ENCODE results near the gene DNAJC8.

DNAJC8 gene

DNA sequence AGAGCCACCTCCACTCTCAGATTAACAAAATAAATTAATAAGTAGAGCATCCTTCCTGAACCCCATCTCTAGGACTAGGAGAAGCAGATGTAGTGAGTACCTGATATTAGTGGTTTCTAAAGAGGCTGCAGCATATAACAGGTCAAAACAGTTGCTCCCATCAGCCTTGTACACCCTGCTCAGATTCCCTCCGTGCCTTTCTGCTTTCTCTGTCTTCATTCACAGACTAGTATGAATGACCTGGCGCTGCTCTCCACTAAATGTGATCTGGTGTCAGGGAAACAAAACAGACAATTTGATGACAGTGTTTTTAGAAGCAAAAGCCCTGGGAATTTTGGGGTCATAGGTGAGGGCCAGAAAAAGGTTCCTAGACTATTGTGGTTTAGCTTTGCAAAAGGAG lies 34.8 kb upstream of the DNAJC8 start:
- Histone ChIP-seq H3F3A (ENCODE audit: control insufficient read depth, insufficient read depth) (0 out of 2 replicates have a peak, but pooled peaks cover 6% of the 10 kb centered on the region), H3K4me3 (ENCODE audit: low read length) (no peak overlapping the region), H3K9me3 (ENCODE audit: control insufficient read depth, insufficient read depth, low read length) (no peaks in the 10 kb centered on the region), H3K27me3 (ENCODE audit: control insufficient read depth, low read length) (no peaks in the 10 kb centered on the region), H3K27ac (ENCODE audit: low read depth, low read length) (no peak overlapping the region), H3K79me2 (ENCODE audit: control insufficient read depth, low read length) (peaks cover 47% of the 10 kb centered on the region), H3K9me2 (replicated peaks; ENCODE audit: control insufficient read depth, low read length) (no peaks in the 10 kb centered on the region), H3K4me2 (ENCODE audit: low read length) (no peak overlapping the region), H3K36me3 (ENCODE audit: control insufficient read depth, low read length) (no peaks in the 10 kb centered on the region), H3K4me1 (ENCODE audit: control insufficient read depth, low read length) (no peaks in the 10 kb centered on the region), H4K20me1 (ENCODE audit: control insufficient read depth, insufficient read depth, low read depth, low read length) (no peaks in the 10 kb centered on the region; the same call in 1 of the 2 replicates)
- TF ChIP-seq, protein P1, sequence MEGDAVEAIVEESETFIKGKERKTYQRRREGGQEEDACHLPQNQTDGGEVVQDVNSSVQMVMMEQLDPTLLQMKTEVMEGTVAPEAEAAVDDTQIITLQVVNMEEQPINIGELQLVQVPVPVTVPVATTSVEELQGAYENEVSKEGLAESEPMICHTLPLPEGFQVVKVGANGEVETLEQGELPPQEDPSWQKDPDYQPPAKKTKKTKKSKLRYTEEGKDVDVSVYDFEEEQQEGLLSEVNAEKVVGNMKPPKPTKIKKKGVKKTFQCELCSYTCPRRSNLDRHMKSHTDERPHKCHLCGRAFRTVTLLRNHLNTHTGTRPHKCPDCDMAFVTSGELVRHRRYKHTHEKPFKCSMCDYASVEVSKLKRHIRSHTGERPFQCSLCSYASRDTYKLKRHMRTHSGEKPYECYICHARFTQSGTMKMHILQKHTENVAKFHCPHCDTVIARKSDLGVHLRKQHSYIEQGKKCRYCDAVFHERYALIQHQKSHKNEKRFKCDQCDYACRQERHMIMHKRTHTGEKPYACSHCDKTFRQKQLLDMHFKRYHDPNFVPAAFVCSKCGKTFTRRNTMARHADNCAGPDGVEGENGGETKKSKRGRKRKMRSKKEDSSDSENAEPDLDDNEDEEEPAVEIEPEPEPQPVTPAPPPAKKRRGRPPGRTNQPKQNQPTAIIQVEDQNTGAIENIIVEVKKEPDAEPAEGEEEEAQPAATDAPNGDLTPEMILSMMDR (IDR thresholded peaks at IDR 0.05; ENCODE audit: low read depth, low read length, poor library complexity, severe bottlenecking) = no peak
- no peak for TF ChIP-seq EZH2phosphoT487 (IDR thresholded peaks at IDR 0.05; ENCODE audit: borderline replicate concordance, low read length)

DNA sequence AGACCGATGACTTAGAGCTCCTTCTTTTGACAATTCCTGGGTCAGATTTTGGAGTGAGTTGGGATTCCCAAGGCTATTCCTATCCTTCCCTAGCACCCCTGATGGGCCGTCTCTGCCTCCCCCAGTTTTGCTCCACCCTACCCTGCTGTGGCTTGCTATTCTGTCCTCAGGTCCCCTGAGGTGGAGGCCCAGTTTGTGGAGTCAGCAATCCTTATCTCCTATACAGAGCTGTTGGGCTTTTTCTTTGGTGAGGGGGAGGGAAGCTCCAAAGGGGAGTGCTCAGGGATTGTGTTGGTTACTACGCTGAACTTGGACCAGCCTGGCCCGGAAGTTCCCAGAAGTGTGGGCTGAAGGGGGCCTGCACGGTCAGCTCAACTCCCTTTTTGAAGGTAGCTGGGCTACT lies 34.1 kb upstream of the DNAJC8 start:
- Histone ChIP-seq H3K4me3 (ENCODE audit: low read length) (no peak overlapping the region), H4K20me1 (ENCODE audit: control insufficient read depth, insufficient read depth, low read depth, low read length) (no peaks in the 10 kb centered on the region; the same call in 1 of the 2 replicates), H3K27me3 (ENCODE audit: control insufficient read depth, low read length) (no peaks in the 10 kb centered on the region), H3K4me1 (ENCODE audit: control insufficient read depth, low read length) (no peaks in the 10 kb centered on the region), H3K27ac (ENCODE audit: low read depth, low read length) (no peak overlapping the region), H3F3A (ENCODE audit: control insufficient read depth, insufficient read depth) (0 out of 2 replicates have a peak, but pooled peaks cover 6% of the 10 kb centered on the region), H3K9me2 (replicated peaks; ENCODE audit: control insufficient read depth, low read length) (no peaks in the 10 kb centered on the region), H3K9me3 (ENCODE audit: control insufficient read depth, insufficient read depth, low read length) (no peaks in the 10 kb centered on the region), H3K4me2 (ENCODE audit: low read length) (no peak overlapping the region), H3K79me2 (ENCODE audit: control insufficient read depth, low read length) (peaks cover 52% of the 10 kb centered on the region), H3K36me3 (ENCODE audit: control insufficient read depth, low read length) (no peaks in the 10 kb centered on the region)
- TF ChIP-seq, protein P1 (IDR thresholded peaks at IDR 0.05; ENCODE audit: low read depth, low read length, poor library complexity, severe bottlenecking) = no peak
- TF ChIP-seq EZH2phosphoT487 (IDR thresholded peaks at IDR 0.05; ENCODE audit: borderline replicate concordance, low read length) = no peak

DNA sequence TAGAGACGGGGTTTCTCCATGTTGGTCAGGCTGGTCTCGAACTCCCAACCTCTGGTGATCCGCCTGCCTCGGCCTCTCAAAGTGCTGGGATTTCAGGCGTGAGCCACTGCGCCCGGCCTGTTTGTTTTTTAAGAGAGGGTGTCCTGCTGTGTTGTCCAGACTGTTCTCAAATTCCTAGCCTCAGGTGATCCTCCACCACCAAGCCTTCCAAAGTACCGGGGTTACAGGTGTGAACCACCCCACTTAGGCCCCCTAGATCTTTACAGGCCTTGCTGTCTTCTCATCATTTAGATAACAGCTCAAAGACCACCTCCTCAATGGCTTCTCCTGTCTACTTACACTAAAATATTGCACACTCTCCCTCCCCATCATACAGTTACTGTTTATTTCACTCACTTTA lies 32.7 kb upstream of the DNAJC8 start:
- Histone ChIP-seq H3K4me2 (ENCODE audit: low read length) (no peak overlapping the region), H3K27ac (ENCODE audit: low read depth, low read length) (no peak overlapping the region), H3K9me2 (replicated peaks; ENCODE audit: control insufficient read depth, low read length) (no peaks in the 10 kb centered on the region), H3K27me3 (ENCODE audit: control insufficient read depth, low read length) (no peaks in the 10 kb centered on the region; the same call in 1 of the 2 replicates), H3K4me1 (ENCODE audit: control insufficient read depth, low read length) (peaks cover 9% of the 10 kb centered on the region), H3K36me3 (ENCODE audit: control insufficient read depth, low read length) (no peaks in the 10 kb centered on the region), H4K20me1 (ENCODE audit: control insufficient read depth, insufficient read depth, low read depth, low read length) (peaks cover 9% of the 10 kb centered on the region), H3K9me3 (ENCODE audit: control insufficient read depth, insufficient read depth, low read length) (no peaks in the 10 kb centered on the region), H3K79me2 (ENCODE audit: control insufficient read depth, low read length) (peaks cover 65% of the 10 kb centered on the region), H3K4me3 (ENCODE audit: low read length) (no peak overlapping the region), H3F3A (ENCODE audit: control insufficient read depth, insufficient read depth) (0 out of 2 replicates have a peak, but pooled peaks cover 6% of the 10 kb centered on the region)
- TF ChIP-seq, protein P1 (IDR thresholded peaks at IDR 0.05; ENCODE audit: low read depth, low read length, poor library complexity, severe bottlenecking) = no peak
- no peak for TF ChIP-seq EZH2phosphoT487 (IDR thresholded peaks at IDR 0.05; ENCODE audit: borderline replicate concordance, low read length)

All from DOHH2 (cell line).